H9 (cell line): ENCODE results near the gene WDR6. TPM values are rescaled to one million over a fixed set of nuclear protein-coding genes. Genes with fewer than 3 reads are reported as not detected.

Source experiments
- DNase-seq: peaks from one replicate; pipeline ENCODE4 v3.0.0-alpha.2; 2017
- H2AFZ ChIP-seq: one replicate; pipeline ENCODE4 v1.6.1; 2013; ENCODE audit warnings: mild to moderate bottlenecking, low read length, control low read depth, moderate library complexity
- H2AK5ac ChIP-seq: 2 replicates; pipeline ENCODE4 v1.6.1; 2013; ENCODE audit warnings: low read length, control low read depth, mixed read lengths; ENCODE audit not compliant: insufficient read length
- H2BK120ac ChIP-seq: one replicate; pipeline ENCODE4 v1.6.1; 2013; ENCODE audit warnings: low read depth, mild to moderate bottlenecking, low read length, control low read depth, inconsistent platforms; ENCODE audit not compliant: poor library complexity, severe bottlenecking
- H2BK12ac ChIP-seq: 2 replicates; pipeline ENCODE4 v1.6.1; 2013; ENCODE audit warnings: low read length, control low read depth, mixed read lengths, low read depth; ENCODE audit not compliant: insufficient read length
- H2BK15ac ChIP-seq: 2 replicates; pipeline ENCODE4 v1.6.1; 2013; ENCODE audit warnings: low read depth, low read length, control low read depth
- H2BK20ac ChIP-seq: one replicate; pipeline ENCODE4 v1.6.1; 2013; ENCODE audit warnings: low read depth, mild to moderate bottlenecking, low read length, control low read depth, inconsistent platforms; ENCODE audit not compliant: poor library complexity, severe bottlenecking
- H2BK5ac ChIP-seq: 2 replicates; pipeline ENCODE4 v1.6.1; 2013; ENCODE audit warnings: low read length, control low read depth, mixed read lengths; ENCODE audit not compliant: insufficient read length
- H3K14ac ChIP-seq: 2 replicates; pipeline ENCODE4 v1.6.1; 2013; ENCODE audit warnings: low read length, control low read depth; ENCODE audit not compliant: insufficient read depth
- H3K18ac ChIP-seq: 2 replicates; pipeline ENCODE4 v1.6.1; 2013; ENCODE audit warnings: low read depth, mild to moderate bottlenecking, mixed read lengths, low read length, control low read depth; ENCODE audit not compliant: insufficient read length
- H3K23ac ChIP-seq: 2 replicates; pipeline ENCODE4 v1.6.1; 2013; ENCODE audit warnings: low read length, control low read depth, mixed read lengths, low read depth; ENCODE audit not compliant: insufficient read length
- H3K23me2 ChIP-seq: 2 replicates; pipeline ENCODE4 v1.6.1; 2013; ENCODE audit warnings: low read depth, mild to moderate bottlenecking, mixed read lengths, low read length, control low read depth; ENCODE audit not compliant: insufficient read length, poor library complexity, severe bottlenecking
- H3K27ac ChIP-seq: 2 replicates; pipeline ENCODE4 v1.5.1; 2013; ENCODE audit warnings: low read length, control low read depth, mixed read lengths, low read depth; ENCODE audit not compliant: insufficient read length
- H3K27me3 ChIP-seq: 2 replicates; pipeline ENCODE4 v1.6.1; 2013; ENCODE audit warnings: low read length, control low read depth, inconsistent platforms; ENCODE audit not compliant: insufficient read depth
- H3K4ac ChIP-seq: 2 replicates; pipeline ENCODE4 v1.6.1; 2013; ENCODE audit warnings: low read depth, mild to moderate bottlenecking, control low read depth, inconsistent platforms, low read length, moderate library complexity
- H3K4me1 ChIP-seq: 2 replicates; pipeline ENCODE4 v1.6.1; 2013; ENCODE audit warnings: low read length, control low read depth, inconsistent platforms; ENCODE audit not compliant: insufficient read depth
- H3K4me2 ChIP-seq: 2 replicates; pipeline ENCODE4 v1.6.1; 2013; ENCODE audit warnings: low read length, control low read depth, mixed read lengths; ENCODE audit not compliant: insufficient read length, insufficient read depth
- H3K56ac ChIP-seq: 2 replicates; pipeline ENCODE4 v1.6.1; 2013; ENCODE audit warnings: low read depth, mild to moderate bottlenecking, mixed read lengths, low read length, control low read depth; ENCODE audit not compliant: insufficient read length
- H3K79me1 ChIP-seq: 2 replicates; pipeline ENCODE4 v1.6.1; 2013; ENCODE audit warnings: low read depth, mild to moderate bottlenecking, moderate library complexity, low read length, control low read depth, inconsistent platforms; ENCODE audit not compliant: insufficient read depth, poor library complexity, severe bottlenecking
- H3K79me2 ChIP-seq: 2 replicates; pipeline ENCODE4 v1.6.1; 2013; ENCODE audit warnings: low read length, control low read depth, inconsistent platforms; ENCODE audit not compliant: insufficient read depth
- H3K9ac ChIP-seq: 2 replicates; pipeline ENCODE4 v1.6.1; 2013; ENCODE audit warnings: low read length, control low read depth, mixed read lengths; ENCODE audit not compliant: insufficient read length; ENCODE audit errors: extremely low read depth
- H3K9me3 ChIP-seq: one replicate; pipeline ENCODE4 v1.6.1; 2013; ENCODE audit warnings: low read depth, low read length, inconsistent platforms; ENCODE audit not compliant: control insufficient read depth
- H3T11ph ChIP-seq: one replicate; pipeline ENCODE4 v1.6.1; 2013; ENCODE audit warnings: mild to moderate bottlenecking, low read length, control low read depth, inconsistent platforms
- H4K20me1 ChIP-seq: one replicate; pipeline ENCODE4 v1.6.1; 2013; ENCODE audit not compliant: control insufficient read depth, insufficient read length, insufficient read depth
- H4K5ac ChIP-seq: 2 replicates; pipeline ENCODE4 v1.6.1; 2013; ENCODE audit warnings: low read depth, mild to moderate bottlenecking, mixed read lengths, low read length, control low read depth; ENCODE audit not compliant: insufficient read length
- H4K8ac ChIP-seq: replicated peaks from 2 replicates; pipeline ENCODE4 v1.6.1; 2013; ENCODE audit warnings: low read length, control low read depth, mixed read lengths, low read depth; ENCODE audit not compliant: insufficient read length
- H4K91ac ChIP-seq: 2 replicates; pipeline ENCODE4 v1.6.1; 2013; ENCODE audit warnings: low read depth, mild to moderate bottlenecking, moderate library complexity, mixed read lengths, low read length, control low read depth; ENCODE audit not compliant: insufficient read length
- H3K27ac Mint-ChIP-seq, 3 experiments: 2 replicates in 2 of 3; 3 replicates in 1 of 3; pipeline ENCODE4 v1.8.0; 2020 to 2021; ENCODE audit warnings: mixed read lengths in 3 of 3, mild to moderate bottlenecking in 1 of 3, moderate library complexity in 1 of 3
- H3K27me3 Mint-ChIP-seq: 2 replicates; pipeline ENCODE4 v1.8.0; 2021; ENCODE audit warnings: low read depth, mild to moderate bottlenecking, moderate library complexity, mixed read lengths
- H3K36me3 Mint-ChIP-seq, 3 experiments: 2 replicates in 2 of 3; 3 replicates in 1 of 3; pipeline ENCODE4 v1.8.0; 2020 to 2021; ENCODE audit warnings: low read depth in 3 of 3, mixed read lengths in 3 of 3; ENCODE audit not compliant: insufficient read depth in 1 of 3
- H3K4me1 Mint-ChIP-seq, 2 experiments: 2 replicates each; pipeline ENCODE4 v1.8.0; 2020; ENCODE audit warnings: mixed read lengths in 2 of 2
- H3K4me3 Mint-ChIP-seq, 2 experiments: 2 replicates in 1 of 2; 3 replicates in 1 of 2; pipeline ENCODE4 v1.8.0; 2020 to 2021; ENCODE audit warnings: mild to moderate bottlenecking in 2 of 2, mixed read lengths in 2 of 2, moderate library complexity in 1 of 2
- H3K9me3 Mint-ChIP-seq, 2 experiments: 2 replicates in 1 of 2; 3 replicates in 1 of 2; pipeline ENCODE4 v1.8.0; 2020; ENCODE audit warnings: mild to moderate bottlenecking in 2 of 2, mixed read lengths in 2 of 2, moderate library complexity in 1 of 2
- WGBS: extraction: QIAGEN DNeasy Blood & Tissue Kit; methylation state at CpG from one replicate; pipeline ENCODE4 v1.1.7; 2013; ENCODE audit warnings: missing lambda C conversion rate, low lambda C conversion rate, mixed read lengths; ENCODE audit not compliant: insufficient read length; ENCODE audit errors: extremely low coverage; 5-methylcytosine and 5-hydroxymethylcytosine counted together
- total RNA-seq: library from RNA; stranded (reverse); gene quantifications from 2 replicates; pipeline ENCODE4 v1.2.1, GENCODE V29; 2021
- TF ChIP-seq, protein P1 (sequence below): fragments of 200-600 bp; sonication (generic); conservative IDR thresholded peaks from 3 replicates; pipeline ENCODE4 v1.8.0; 2021; ENCODE audit warnings: antibody characterized with exemption, mild to moderate bottlenecking

Gene WDR6
- total RNA-seq, 1 experiment from 2014 or later: 298 TPM

- Histone ChIP-seq H3K79me1 (no peaks in the 10 kb centered on the region), H2AFZ (no peak overlapping the region), H3K56ac (no peak overlapping the region), H4K20me1 (no peaks in the 10 kb centered on the region), H2BK20ac (no peak overlapping the region), H3K4me1 (no peaks in the 10 kb centered on the region), H4K91ac (no peak overlapping the region), H3T11ph (no peak overlapping the region), H3K18ac (no peak overlapping the region), H2BK120ac (no peak overlapping the region), H2BK5ac (no peak overlapping the region), H3K79me2 (no peaks in the 10 kb centered on the region), H3K9ac (no peak overlapping the region), H4K8ac (no peak overlapping the region), H3K27ac (no peak overlapping the region), H3K27me3 (no peaks in the 10 kb centered on the region), H4K5ac (no peak overlapping the region), H2AK5ac (no peak overlapping the region), H2BK15ac (no peak overlapping the region), H3K4ac (no peak overlapping the region), H3K23me2 (no peaks in the 10 kb centered on the region), H2BK12ac (no peak overlapping the region), H3K9me3 (no peaks in the 10 kb centered on the region), H3K4me2 (no peak overlapping the region), H3K14ac (no peak overlapping the region), H3K23ac (no peak overlapping the region)
- no peaks in the 10 kb centered on the region for H3K4me1 Mint-ChIP-seq
- DNase-seq: no peak
- no peak overlapping the region; a peak in 1 of 7 replicates for H3K27ac Mint-ChIP-seq
- peaks cover 43 to 85% (median 74%) of the 10 kb centered on the region in 3 experiments for H3K36me3 Mint-ChIP-seq
- no peaks in the 10 kb centered on the region for H3K9me3 Mint-ChIP-seq
- TF ChIP-seq, protein P1, sequence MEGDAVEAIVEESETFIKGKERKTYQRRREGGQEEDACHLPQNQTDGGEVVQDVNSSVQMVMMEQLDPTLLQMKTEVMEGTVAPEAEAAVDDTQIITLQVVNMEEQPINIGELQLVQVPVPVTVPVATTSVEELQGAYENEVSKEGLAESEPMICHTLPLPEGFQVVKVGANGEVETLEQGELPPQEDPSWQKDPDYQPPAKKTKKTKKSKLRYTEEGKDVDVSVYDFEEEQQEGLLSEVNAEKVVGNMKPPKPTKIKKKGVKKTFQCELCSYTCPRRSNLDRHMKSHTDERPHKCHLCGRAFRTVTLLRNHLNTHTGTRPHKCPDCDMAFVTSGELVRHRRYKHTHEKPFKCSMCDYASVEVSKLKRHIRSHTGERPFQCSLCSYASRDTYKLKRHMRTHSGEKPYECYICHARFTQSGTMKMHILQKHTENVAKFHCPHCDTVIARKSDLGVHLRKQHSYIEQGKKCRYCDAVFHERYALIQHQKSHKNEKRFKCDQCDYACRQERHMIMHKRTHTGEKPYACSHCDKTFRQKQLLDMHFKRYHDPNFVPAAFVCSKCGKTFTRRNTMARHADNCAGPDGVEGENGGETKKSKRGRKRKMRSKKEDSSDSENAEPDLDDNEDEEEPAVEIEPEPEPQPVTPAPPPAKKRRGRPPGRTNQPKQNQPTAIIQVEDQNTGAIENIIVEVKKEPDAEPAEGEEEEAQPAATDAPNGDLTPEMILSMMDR: no peak
- H3K4me3 Mint-ChIP-seq: no peak overlapping the region
- no CpG with 5 or more reads among the region's 3 CpGs for WGBS
- H3K27me3 Mint-ChIP-seq: no peaks in the 10 kb centered on the region
Measured at GRCh38 chr3:48979451-48979850, 27.7 kb upstream of the WDR6 start.
